OCI-LY7 (cell line): ENCODE data around the gene SIK3.
A peak's percentile ranks its signal among the peaks of the same experiment; 100 is the strongest.

Experiments
- EZH2phosphoT487 ChIP-seq: fragments of 200-600 bp; sonication (generic); IDR thresholded peaks from 2 replicates; pipeline ENCODE4 v1.6.1; 2018; ENCODE audit warnings: low read depth, borderline replicate concordance, mild to moderate bottlenecking, mixed run types, antibody characterized with exemption, low read length, moderate library complexity, mixed read lengths
- TF ChIP-seq, protein P1 (sequence below): fragments of 200-600 bp; sonication (generic); conservative IDR thresholded peaks from 2 replicates; pipeline ENCODE4 v1.5.1; 2014; ENCODE audit warnings: mild to moderate bottlenecking, antibody characterized with exemption, low read length, moderate library complexity, mixed read lengths

DNA sequence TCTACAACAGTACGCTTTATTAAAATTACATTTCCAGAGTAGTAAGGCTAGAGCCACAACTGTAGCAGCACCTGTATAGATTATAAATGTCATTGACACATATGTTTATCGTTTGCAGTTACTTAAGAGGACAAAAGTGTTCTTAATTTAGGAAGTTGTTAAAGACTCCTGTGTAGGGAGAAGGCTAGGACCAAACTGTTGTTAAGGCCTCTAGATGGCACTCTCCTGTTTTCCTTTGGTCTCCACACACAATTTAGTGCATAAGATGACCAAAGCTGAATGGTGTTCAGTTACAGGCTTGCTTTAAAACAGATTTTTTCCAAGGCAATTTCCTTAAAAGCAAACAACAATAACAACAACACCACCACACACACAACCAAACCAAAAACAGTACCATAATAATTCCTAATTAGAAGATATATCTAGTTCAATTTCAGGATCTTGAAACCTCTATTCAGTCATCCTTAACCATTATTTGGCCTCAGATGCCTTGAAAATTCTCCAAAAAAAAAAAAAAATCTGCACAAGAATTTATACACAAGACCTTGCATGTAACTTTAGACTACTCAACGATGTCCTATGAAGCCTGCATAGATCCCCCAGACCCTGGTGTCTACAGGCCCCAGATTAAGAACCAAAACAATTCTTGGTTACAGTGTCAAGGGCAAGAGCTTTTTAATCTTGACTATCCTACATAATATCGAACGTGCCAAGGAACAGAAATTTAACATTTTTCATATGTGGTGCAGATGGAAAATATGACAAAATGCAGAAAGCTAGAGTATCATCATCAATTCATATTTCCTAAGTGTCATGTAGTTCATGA is 218.2 kb downstream of the SIK3 start:
- TF ChIP-seq, protein P1, sequence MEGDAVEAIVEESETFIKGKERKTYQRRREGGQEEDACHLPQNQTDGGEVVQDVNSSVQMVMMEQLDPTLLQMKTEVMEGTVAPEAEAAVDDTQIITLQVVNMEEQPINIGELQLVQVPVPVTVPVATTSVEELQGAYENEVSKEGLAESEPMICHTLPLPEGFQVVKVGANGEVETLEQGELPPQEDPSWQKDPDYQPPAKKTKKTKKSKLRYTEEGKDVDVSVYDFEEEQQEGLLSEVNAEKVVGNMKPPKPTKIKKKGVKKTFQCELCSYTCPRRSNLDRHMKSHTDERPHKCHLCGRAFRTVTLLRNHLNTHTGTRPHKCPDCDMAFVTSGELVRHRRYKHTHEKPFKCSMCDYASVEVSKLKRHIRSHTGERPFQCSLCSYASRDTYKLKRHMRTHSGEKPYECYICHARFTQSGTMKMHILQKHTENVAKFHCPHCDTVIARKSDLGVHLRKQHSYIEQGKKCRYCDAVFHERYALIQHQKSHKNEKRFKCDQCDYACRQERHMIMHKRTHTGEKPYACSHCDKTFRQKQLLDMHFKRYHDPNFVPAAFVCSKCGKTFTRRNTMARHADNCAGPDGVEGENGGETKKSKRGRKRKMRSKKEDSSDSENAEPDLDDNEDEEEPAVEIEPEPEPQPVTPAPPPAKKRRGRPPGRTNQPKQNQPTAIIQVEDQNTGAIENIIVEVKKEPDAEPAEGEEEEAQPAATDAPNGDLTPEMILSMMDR, result peak; percentile 96
- TF ChIP-seq EZH2phosphoT487, result no peak
